Hematopoietic multipotent progenitor cell treated with erythropoietin and hydrocortisone succinate and interleukin-3 and kit ligand, for 4 days (in vitro differentiated cells): ENCODE data around the gene ROR2.

Experiments used
- DNase-seq: peaks from one replicate; pipeline ENCODE4 v3.0.0-alpha.2; 2015

The ROR2 gene

DNA sequence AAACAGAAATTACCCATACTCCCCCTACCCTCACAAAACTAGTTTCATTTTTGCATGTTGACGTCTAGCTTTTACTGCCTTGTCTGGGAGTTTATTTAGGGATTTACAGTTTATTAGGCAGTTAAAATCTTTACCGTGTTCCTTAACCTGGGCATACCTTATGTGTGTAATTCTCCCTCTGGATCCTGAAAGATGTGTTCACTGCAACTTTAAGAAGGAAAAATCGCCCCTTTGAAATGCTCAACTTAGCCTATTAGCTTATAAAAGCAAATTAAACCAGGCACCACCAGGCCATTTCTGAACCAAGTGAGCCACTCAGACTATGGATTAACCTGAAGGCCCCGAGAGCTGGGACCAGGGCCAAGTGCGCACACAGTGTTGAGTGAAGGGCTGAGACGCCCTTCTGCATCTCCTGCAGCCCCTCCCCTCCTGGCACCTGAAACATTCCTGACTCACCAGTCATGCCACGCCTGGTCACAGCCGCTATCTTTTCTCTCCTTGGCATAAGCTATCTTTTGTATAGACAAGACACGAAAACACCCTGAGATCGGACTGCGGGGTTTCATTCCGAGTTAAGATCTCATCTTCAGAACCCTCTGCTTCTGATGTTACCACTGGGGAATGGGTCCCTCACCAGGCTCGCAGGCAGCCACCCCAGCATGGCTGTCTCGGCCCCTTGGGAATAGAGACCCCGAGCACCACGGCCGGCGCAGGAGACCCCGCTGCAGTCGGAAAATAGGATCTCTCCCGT is 111.9 kb downstream of the ROR2 start:
- no peak for DNase-seq

DNA sequence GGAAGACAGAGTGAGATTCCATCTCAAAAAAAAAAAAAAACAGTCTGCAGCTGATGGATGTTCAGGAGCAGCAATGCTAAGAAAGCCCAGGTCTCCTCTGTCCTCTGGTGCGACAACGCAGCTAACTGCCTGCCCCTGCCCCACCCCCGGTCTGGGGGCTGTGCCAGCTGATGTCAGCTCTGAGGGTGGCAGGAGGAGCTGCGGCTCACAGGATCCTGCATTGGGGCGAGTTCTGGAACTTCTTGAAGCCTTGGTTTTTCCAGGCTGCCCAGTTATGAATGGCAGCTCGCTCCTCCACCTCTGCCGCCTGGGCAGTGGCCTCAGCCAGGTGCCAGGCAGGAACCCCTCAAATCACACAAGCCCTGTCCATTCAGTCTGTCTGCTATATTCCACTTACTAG is 113.5 kb downstream of the ROR2 start:
- no peak for DNase-seq

DNA sequence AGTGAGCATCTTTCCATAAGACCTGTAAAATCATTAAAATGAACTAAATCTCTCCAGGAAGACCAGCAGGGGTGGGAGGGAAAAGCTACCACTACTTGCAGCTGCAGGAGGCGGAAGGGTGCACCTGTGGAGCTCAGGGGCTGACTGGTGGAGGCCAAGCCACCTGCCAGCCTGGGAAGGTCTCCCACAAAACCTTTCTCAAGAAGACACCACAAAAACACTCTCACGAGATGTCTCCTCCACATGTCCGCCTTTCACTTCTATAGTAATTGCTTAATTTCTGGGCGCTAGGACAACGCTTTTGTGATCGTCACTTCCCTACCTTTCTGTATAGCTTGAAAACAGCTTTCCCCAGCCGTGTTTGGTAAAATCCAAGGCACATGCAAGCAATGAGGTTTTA is 114.4 kb downstream of the ROR2 start:
- no peak for DNase-seq

- DNase-seq, result no peak
These were observed 114.8 kb downstream of the ROR2 start for GRCh38 chr9:91835216-91835615.

GRCh38 chr9:91834740-91835139 is 115.3 kb downstream of the ROR2 start:
- DNase-seq, result no peak

DNA sequence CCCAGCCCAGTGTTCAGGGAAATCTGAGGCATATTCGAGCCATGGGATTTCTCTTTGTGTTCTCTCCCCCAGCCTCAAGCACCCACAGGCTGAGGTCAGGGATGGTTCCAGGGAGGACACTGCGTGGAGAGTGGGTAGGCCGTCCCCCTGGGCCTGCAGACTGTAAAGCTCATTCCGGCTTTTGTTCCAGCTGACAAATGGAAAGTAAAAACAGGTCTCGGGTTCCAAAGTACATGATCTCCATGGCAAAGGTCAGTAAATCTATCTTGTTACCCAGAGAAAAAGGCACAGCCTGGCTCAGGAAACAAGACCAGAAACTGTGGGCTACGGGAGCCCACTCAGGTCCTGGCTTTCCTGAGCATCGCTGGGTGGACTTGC is 116.2 kb downstream of the ROR2 start:
- DNase-seq, result no peak

GRCh38 chr9:91833096-91833877 is 116.7 kb downstream of the ROR2 start:
- DNase-seq, result no peak

DNA sequence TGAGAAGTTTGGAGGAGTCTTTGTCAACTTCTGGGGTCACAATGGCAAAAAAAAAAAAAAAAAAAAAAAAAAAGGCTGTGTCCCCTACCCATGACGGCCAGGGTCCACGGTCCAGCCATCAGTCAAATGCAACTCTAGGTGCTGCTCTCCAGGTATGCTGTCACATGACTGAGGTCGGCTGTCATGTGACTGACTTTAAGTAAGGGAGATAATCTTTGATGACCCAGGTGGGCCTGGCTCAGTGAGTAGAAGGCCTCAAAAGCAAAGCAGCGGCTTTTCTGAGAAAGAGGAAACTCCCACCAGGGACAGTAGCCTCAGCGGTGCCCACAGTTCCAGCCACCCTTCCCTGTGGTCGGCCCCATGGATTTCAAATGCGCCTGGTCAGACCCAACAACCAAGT is 117.7 kb downstream of the ROR2 start:
- no peak for DNase-seq

GRCh38 chr9:91825866-91826265 is 124.2 kb downstream of the ROR2 start:
- no peak for DNase-seq

DNA sequence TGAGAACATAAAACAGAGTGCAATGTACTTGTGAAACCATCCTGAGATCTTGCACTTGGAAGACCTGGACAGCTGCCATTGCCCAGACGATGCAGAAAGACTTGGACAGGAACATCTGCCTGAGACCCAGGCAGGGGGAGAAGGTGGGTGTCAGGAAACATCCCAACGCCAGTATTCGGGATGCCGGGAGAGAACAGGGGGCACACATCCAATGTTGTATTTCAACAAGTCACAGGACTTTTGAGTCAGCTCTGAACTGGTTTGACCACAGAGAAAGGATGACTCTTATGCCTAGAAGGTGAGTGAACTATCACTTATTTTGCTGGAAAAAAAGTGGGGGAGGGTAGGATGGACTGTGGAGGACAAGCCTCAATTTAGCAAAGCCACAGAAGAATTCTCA is 124.6 kb downstream of the ROR2 start:
- no peak for DNase-seq

GRCh38 chr9:91824601-91825305 is 125.3 kb downstream of the ROR2 start:
- no peak for DNase-seq

DNA sequence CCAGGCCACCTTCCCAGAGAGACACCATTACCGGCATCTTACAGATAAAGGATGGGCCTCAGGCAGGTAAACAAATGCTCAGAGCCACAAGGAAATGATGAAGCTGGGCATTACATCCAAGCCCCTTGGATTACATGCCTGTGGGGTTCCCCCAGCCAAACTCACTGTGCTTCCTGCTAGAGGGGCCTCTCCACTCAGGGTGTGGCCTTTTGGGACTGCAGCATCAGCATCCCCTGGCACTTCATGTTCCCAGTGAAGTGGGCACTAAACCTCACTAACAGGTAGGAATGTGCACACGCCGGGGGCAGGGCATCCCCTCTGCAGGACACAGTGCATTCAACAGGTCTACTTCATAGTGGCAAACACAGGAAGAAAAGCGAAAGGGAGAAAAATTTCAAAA is 125.9 kb downstream of the ROR2 start:
- DNase-seq, result no peak

GRCh38 chr9:91820949-91821880 is 128.8 kb downstream of the ROR2 start:
- DNase-seq, result no peak

- DNase-seq, result no peak
These were observed 129.8 kb downstream of the ROR2 start for GRCh38 chr9:91820126-91820750.

DNA sequence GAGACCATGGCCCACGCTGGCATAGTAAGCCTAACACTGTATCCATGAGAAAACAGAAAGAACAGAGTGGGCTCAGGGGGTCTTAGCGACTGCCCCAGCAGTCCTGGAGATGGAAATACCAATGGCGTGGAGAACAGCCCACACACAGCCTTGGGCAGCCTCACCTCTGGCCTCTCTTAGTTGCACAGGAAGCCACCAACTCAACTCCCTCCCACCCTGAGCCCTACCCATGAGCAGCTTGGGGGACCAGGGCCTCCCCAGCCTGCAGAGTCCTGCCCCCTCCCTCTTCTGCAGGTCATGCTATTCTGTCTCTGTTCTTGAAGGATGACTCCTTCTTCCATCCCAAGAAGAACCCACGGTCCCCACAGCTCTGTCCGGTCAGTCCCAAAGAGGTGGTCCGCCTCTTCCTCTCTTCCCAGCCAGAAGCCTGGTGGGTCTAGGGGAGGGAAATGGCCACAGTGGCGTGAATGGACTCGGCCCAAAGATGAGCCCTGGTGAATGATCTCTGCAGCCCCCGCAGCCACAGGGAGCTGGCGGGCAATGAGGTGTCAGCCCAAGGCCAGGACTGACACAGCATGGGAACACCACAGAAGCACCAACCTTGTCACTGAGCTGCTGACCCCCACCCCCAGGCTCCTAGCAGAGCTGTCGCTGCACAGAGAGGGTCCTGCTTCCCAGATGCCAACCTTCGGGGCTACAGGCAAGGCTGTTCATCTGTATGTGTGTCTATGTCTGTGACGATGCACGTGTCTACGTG is 131.2 kb downstream of the ROR2 start:
- no peak for DNase-seq

GRCh38 chr9:91818225-91818585 is 131.8 kb downstream of the ROR2 start:
- DNase-seq, result peak; percentile 68

GRCh38 chr9:91817493-91818224 is 132.4 kb downstream of the ROR2 start:
- peak; percentile 9 for DNase-seq

- no peak for DNase-seq
These were observed 132.9 kb downstream of the ROR2 start for GRCh38 chr9:91817106-91817492.

- no peak for DNase-seq
These were observed 133.7 kb downstream of the ROR2 start for GRCh38 chr9:91816356-91816755.

GRCh38 chr9:91815896-91816295 is 134.1 kb downstream of the ROR2 start:
- no peak for DNase-seq

DNA sequence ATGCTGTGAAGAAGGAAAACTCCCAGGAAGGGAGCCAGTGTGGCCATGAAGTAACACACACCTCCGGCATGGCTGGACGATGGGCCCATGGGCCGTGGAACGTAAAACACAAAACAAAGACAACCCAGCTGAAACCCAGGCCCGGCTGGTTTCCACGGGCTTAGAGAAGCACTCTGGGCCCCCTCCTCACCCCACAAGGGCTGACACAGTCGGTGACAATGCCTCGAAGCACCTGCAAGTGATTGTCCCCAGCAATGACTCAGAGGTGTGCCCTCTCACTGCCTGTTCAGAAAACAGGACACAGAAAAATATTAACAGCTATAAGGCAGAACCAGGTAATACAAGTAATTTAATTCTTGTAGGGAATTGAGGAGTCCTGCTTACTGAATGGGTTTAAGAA is 135.3 kb downstream of the ROR2 start:
- DNase-seq, result no peak
